HEK293T (cell line): ENCODE data around the gene LIPN.

Source experiments
- ARNT ChIP-seq: fragments of 450-650 bp; IDR thresholded peaks from 2 replicates; pipeline ENCODE4 v1.6.1; 2017; ENCODE audit warnings: mild to moderate bottlenecking
- BHLHE40 ChIP-seq: fragments of 450-650 bp; IDR thresholded peaks from 2 replicates; pipeline ENCODE4 v1.6.1; 2016; ENCODE audit warnings: mild to moderate bottlenecking, moderate library complexity, borderline replicate concordance
- CTBP1 ChIP-seq: fragments of 450-650 bp; IDR thresholded peaks from 2 replicates; pipeline ENCODE4 v1.6.1; 2016; ENCODE audit warnings: borderline replicate concordance
- FOXA1 ChIP-seq: fragments of 450-650 bp; IDR thresholded peaks from 2 replicates; pipeline ENCODE4 v1.6.1; 2016; ENCODE audit warnings: mild to moderate bottlenecking
- FOXK2 ChIP-seq: fragments of 450-650 bp; IDR thresholded peaks from 2 replicates; pipeline ENCODE4 v1.6.1; 2016; ENCODE audit warnings: mild to moderate bottlenecking
- HDGF ChIP-seq: fragments of 450-650 bp; IDR thresholded peaks from 2 replicates; pipeline ENCODE4 v1.6.1; 2017; ENCODE audit warnings: antibody characterized with exemption, borderline replicate concordance
- L3MBTL2 ChIP-seq: fragments of 450-650 bp; conservative IDR thresholded peaks from 2 replicates; pipeline ENCODE4 v1.6.1; 2016; ENCODE audit warnings: mild to moderate bottlenecking
- SP1 ChIP-seq: fragments of 450-650 bp; IDR thresholded peaks from 2 replicates; pipeline ENCODE4 v1.6.1; 2017
- TARDBP ChIP-seq: fragments of 450-650 bp; IDR thresholded peaks from 2 replicates; pipeline ENCODE4 v1.6.1; 2016

- TF ChIP-seq BHLHE40 (no peak), L3MBTL2 (no peak), ARNT (no peak), FOXK2 (no peak), SP1 (no peak), FOXA1 (no peak), HDGF (no peak), CTBP1 (no peak), TARDBP (no peak)
Observed at GRCh38 chr10:88762906-88763305, 3.1 kb downstream of the LIPN start.
